Vagina (tissue), 2 donors: ENCODE measurements around the gene SRI.
"Not testable (repeated sequence)": the region's sequence is repeated elsewhere in the genome, so short reads cannot be mapped to it uniquely, and the experiment has no call there.

Experiments
- POLR2A ChIP-seq, 2 donors: fragments of 450-650 bp; IDR thresholded peaks; one replicate each; pipeline ENCODE4 v1.6.1; 2017; ENCODE audit warnings: antibody characterized with exemption in 2 of 2, mild to moderate bottlenecking in 2 of 2, moderate library complexity in 2 of 2
- POLR2AphosphoS5 ChIP-seq, 2 donors: sonication (generic); formaldehyde crosslinking; IDR thresholded peaks; one replicate each; pipeline ENCODE4 v1.9.0; 2017; ENCODE audit warnings: antibody characterized with exemption in 2 of 2, mild to moderate bottlenecking in 2 of 2, low read depth in 1 of 2; ENCODE audit not compliant: insufficient read depth in 1 of 2
- TF ChIP-seq, protein P1 (sequence below), 3 experiments: fragments of 450-650 bp in 2 of 3; fragments of 200-600 bp in 1 of 3; sonication (generic) in 1 of 3; IDR thresholded peaks; one replicate each; pipeline ENCODE4 v1.5.1; 2017 to 2019; ENCODE audit warnings: antibody characterized with exemption in 3 of 3, mild to moderate bottlenecking in 2 of 3, moderate library complexity in 2 of 3

DNA sequence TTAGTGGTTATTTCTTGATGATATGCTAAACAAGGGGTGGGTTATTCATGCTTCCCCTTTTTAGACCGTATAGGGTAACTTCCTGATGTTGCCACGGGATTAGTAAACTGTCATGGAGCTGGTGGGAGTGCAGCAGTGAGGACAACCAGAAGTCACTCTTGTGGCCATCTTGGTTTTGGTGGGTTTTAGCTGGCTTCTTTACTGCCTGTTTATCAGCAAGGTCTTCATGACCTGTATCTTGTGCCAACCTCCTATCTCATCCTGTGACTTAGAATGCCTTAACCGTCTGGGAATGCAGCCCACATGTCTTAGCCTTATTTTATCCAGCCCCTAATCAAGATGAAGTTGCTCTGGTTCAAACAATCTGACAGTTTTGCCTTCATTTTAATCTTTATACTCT lies 45.1 kb upstream of the SRI start:
- not testable (repeated sequence) for TF ChIP-seq POLR2A (IDR thresholded peaks at IDR 0.05); POLR2AphosphoS5 (IDR thresholded peaks at IDR 0.05; ENCODE audit: insufficient read depth in 1 of 2, low read depth in 1 of 2)
- TF ChIP-seq, protein P1, sequence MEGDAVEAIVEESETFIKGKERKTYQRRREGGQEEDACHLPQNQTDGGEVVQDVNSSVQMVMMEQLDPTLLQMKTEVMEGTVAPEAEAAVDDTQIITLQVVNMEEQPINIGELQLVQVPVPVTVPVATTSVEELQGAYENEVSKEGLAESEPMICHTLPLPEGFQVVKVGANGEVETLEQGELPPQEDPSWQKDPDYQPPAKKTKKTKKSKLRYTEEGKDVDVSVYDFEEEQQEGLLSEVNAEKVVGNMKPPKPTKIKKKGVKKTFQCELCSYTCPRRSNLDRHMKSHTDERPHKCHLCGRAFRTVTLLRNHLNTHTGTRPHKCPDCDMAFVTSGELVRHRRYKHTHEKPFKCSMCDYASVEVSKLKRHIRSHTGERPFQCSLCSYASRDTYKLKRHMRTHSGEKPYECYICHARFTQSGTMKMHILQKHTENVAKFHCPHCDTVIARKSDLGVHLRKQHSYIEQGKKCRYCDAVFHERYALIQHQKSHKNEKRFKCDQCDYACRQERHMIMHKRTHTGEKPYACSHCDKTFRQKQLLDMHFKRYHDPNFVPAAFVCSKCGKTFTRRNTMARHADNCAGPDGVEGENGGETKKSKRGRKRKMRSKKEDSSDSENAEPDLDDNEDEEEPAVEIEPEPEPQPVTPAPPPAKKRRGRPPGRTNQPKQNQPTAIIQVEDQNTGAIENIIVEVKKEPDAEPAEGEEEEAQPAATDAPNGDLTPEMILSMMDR (IDR thresholded peaks at IDR 0.05) = not testable (repeated sequence)
